Subcutaneous abdominal adipose tissue (tissue), 5 donors: ENCODE results near the gene ALK.

ENCODE experiments used
- H3K27ac ChIP-seq: one replicate; pipeline ENCODE4 v1.7.0; 2013; ENCODE audit warnings: low read depth, mild to moderate bottlenecking, inconsistent platforms, low read length, moderate library complexity
- H3K27me3 ChIP-seq, 5 donors: one replicate each; pipeline ENCODE4 v1.7.0; 2013; ENCODE audit warnings: low read length in 5 of 5, inconsistent platforms in 1 of 5; ENCODE audit not compliant: control insufficient read depth in 5 of 5, insufficient read depth in 4 of 5
- H3K36me3 ChIP-seq, 5 donors: one replicate each; pipeline ENCODE4 v1.7.0; 2013; ENCODE audit warnings: low read length in 5 of 5; ENCODE audit not compliant: control insufficient read depth in 5 of 5, insufficient read depth in 5 of 5
- H3K4me1 ChIP-seq, 5 donors: one replicate each; pipeline ENCODE4 v1.7.0; 2013; ENCODE audit warnings: low read length in 5 of 5, mild to moderate bottlenecking in 3 of 5, moderate library complexity in 1 of 5; ENCODE audit not compliant: control insufficient read depth in 5 of 5, insufficient read depth in 5 of 5
- H3K4me3 ChIP-seq, 5 donors: one replicate each; pipeline ENCODE4 v1.7.0; 2013; ENCODE audit warnings: low read length in 5 of 5, low read depth in 1 of 5
- H3K9ac ChIP-seq, 5 donors: one replicate each; pipeline ENCODE4 v1.7.0; 2013; ENCODE audit warnings: low read length in 5 of 5, mild to moderate bottlenecking in 4 of 5, moderate library complexity in 3 of 5
- H3K9me3 ChIP-seq, 5 donors: one replicate each; pipeline ENCODE4 v1.7.0; 2013; ENCODE audit warnings: low read length in 5 of 5; ENCODE audit not compliant: control insufficient read depth in 5 of 5
- donor health status: healthy.
- donor health status: healthy.
- donor health status: healthy.
- donor health status: healthy.
- donor health status: healthy.

ALK gene

DNA sequence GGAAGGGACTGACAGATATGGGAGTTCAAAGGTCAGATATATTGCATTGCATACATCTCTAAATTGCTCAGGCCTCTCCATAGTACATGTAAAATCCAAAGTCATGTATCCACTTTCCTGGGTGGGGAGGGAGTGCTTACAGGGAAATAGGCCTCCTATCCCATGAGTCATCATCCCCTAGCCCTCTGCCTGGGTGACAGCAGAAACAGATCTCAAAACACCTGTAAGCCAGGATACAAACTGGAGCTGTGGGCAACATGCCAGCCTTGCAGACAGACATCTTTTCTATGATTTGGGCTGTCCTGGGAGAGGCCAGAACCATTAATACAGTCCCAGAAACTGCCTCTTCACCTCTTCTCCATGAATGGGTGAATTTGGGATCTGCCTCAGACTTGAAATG lies 4.8 kb downstream of the ALK start:
- Histone ChIP-seq H3K9me3 (no peaks in the 10 kb centered on the region), H3K27me3 (peaks cover 31 to 40% (median 35%) of the 10 kb centered on the region in 5 donors), H3K36me3 (no peaks in the 10 kb centered on the region), H3K4me3 (no peak overlapping the region), H3K27ac (no peak overlapping the region), H3K9ac (no peak overlapping the region), H3K4me1 (peaks cover 0 to 18% (median 17%) of the 10 kb centered on the region in 5 donors)

DNA sequence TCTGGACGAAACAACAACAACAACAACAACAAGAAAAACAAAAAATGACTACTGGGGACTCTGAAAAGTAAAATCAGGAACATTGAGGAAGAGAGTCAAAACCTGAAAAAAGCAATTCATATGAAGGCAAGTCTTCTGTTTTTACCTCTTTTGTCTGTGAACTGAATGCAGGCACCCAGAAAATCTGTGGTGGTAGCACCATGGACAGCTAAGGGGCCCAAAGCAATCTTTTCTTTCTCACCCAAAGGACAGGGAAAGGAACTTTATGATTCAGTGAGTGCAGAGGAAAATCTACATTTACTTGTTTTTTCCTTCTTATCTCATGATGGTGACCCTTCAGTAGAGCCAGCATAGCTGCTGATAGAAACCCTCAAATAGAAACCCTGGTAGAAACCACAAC lies 10.4 kb downstream of the ALK start:
- Histone ChIP-seq H3K27ac (no peak overlapping the region), H3K4me3 (no peak overlapping the region), H3K9me3 (peaks cover 0 to 4% (median 0%) of the 10 kb centered on the region in 5 donors), H3K9ac (no peak overlapping the region), H3K27me3 (peaks cover 0 to 4% (median 3%) of the 10 kb centered on the region in 5 donors), H3K4me1 (no peaks in the 10 kb centered on the region), H3K36me3 (no peaks in the 10 kb centered on the region)

DNA sequence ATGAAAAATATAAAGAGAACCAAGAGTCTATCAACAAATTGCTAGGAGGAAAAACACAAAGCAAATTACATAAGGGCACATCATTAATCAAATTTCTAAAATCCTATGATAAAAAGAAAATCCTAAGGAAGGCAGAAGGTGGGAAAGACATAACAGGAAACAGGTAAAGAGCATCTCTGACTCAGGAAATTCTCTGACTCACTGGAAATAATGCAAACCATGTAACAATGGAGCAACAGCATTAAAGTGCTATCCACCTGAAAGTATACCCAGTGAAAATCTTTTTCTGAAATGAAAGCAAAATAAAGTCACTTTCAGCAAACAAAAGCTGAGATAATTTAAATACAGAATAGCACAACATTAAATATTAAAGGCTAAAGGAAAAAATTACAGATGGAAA lies 10.9 kb downstream of the ALK start:
- H3K27me3 ChIP-seq = peaks cover 0 to 7% (median 3%) of the 10 kb centered on the region in 5 donors
- peaks cover 0 to 4% (median 0%) of the 10 kb centered on the region in 5 donors for H3K9me3 ChIP-seq
- no peak overlapping the region for H3K4me3 ChIP-seq
- no peaks in the 10 kb centered on the region for H3K36me3 ChIP-seq
- H3K27ac ChIP-seq = no peak overlapping the region
- no peaks in the 10 kb centered on the region for H3K4me1 ChIP-seq
- no peak overlapping the region for H3K9ac ChIP-seq

DNA sequence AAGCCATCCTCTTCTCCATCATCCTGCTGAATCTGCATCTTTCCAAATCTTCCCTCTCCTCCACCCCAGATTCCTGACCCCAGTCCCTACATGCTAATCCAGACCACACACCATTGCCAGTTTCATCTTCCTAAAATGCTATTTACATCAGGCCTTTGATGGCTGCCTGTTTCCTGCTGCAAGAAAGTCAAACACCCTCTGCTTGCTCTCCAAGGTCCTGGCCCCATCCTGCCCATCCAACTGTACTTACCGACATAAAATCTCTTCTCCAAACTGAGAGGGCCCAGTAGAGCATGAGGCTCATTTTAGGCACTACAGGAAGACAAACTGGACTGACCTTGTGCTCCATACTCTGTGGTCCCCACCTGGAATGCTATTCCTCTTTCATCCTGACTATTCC lies 19.0 kb downstream of the ALK start:
- no peaks in the 10 kb centered on the region for H3K4me1 ChIP-seq
- H3K27ac ChIP-seq = no peak overlapping the region
- no peak overlapping the region for H3K9ac ChIP-seq
- H3K36me3 ChIP-seq = no peaks in the 10 kb centered on the region
- H3K27me3 ChIP-seq = peaks cover 2 to 12% (median 3%) of the 10 kb centered on the region in 5 donors
- no peaks in the 10 kb centered on the region for H3K9me3 ChIP-seq
- no peak overlapping the region for H3K4me3 ChIP-seq

DNA sequence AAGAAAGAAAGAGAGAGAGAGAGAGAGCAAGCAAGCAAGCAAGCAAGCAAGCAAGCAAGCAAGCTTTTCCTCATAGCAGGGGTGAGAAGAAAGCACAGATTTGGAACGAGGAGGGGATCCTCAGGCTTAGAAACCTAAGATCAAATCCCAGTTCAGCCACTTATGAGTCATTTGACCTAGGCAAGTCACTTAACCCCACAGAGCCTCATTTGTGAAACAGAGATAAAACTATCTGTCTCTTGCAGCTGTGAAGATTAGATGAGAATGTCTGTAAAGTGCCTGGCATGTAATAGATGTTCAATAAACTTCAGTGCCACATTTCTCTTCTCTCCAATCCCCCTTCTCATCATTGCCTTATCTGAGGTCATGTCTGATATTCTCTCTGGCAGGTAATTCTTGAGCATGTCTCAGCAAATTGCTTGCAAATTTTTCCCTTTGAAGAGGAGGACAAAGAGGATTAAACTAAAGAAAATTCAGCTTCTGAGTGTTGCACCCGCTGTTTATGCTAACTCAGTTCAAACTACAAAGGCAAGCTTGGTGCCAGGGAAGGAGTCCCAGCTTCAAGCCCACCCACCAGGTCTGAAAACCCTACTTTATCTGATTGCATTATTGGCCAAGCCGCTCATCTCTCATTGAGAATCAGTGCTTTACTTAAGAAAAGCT lies 20.3 kb downstream of the ALK start:
- no peaks in the 10 kb centered on the region for H3K9me3 ChIP-seq

DNA sequence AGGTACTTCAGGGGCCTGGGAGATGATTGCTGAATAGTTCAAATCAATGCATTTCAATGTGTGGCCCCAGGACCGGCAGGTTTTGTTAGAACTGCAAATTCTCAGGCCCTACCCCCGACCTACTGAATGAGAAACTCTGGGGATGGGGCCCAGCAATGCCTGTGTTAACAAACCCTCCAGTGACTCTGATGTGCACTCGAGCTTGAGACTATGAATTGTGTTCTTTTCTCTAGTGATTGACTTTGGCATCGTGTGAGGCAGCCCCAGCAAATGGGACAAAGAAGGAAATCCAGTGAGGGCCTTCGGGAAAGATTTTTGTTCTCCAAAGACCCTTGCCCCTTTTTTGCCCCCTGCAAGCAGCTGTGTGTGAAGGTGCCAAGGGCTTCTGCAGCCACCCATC lies 22.4 kb downstream of the ALK start:
- Histone ChIP-seq H3K4me3 (no peak overlapping the region), H3K4me1 (no peaks in the 10 kb centered on the region), H3K9ac (no peak overlapping the region), H3K9me3 (no peaks in the 10 kb centered on the region), H3K27me3 (peaks cover 2 to 8% (median 3%) of the 10 kb centered on the region in 5 donors), H3K27ac (no peak overlapping the region), H3K36me3 (no peaks in the 10 kb centered on the region)

More for the DNA sequence above, 20.3 kb downstream of the ALK start:
- no peak overlapping the region for H3K27ac ChIP-seq
- H3K36me3 ChIP-seq = no peaks in the 10 kb centered on the region
- H3K9ac ChIP-seq = no peak overlapping the region
- no peaks in the 10 kb centered on the region for H3K4me1 ChIP-seq
- peaks cover 2 to 12% (median 3%) of the 10 kb centered on the region in 5 donors for H3K27me3 ChIP-seq
- H3K4me3 ChIP-seq = no peak overlapping the region

DNA sequence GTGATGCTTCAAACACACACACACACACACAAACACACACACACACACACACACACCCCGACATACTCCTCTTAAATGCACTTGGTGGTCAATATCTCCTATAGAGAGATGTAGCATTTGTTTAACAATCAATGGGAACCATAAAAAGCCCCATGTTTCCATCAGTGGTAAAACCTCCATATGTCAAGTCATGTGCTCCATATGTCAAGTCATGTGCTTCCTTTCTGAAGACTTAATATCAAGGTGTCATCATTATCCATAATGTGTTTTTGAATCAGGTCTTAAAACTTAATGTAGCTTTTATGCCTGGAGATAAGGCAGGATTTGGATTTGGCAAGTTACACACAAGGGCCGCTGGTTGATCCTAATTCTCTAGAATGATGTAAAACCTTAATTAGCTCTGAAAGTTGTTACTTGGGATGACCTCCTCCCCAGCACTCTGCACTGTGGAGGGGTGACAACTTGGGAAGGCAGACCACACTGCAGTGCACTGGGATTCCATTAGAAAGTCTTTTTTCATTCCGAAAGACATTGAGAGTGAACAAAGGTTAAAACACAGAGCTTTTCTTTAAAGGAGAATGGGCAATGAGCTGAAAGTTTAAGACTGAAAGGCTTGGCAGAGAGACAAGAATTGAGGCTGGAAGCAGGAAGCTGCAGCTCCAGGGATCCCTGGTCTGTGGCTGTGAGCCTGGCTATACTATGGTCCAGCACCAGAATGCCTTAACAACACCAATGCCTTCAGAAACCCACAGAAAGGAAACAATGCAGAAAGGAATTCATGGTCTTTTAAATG lies 26.4 kb downstream of the ALK start:
- no peaks in the 10 kb centered on the region for H3K36me3 ChIP-seq
- H3K4me3 ChIP-seq = no peak overlapping the region
- H3K27me3 ChIP-seq = peaks cover 0 to 4% (median 0%) of the 10 kb centered on the region in 5 donors
- no peaks in the 10 kb centered on the region for H3K9me3 ChIP-seq
- H3K27ac ChIP-seq = no peak overlapping the region
- no peaks in the 10 kb centered on the region for H3K4me1 ChIP-seq
- H3K9ac ChIP-seq = no peak overlapping the region

DNA sequence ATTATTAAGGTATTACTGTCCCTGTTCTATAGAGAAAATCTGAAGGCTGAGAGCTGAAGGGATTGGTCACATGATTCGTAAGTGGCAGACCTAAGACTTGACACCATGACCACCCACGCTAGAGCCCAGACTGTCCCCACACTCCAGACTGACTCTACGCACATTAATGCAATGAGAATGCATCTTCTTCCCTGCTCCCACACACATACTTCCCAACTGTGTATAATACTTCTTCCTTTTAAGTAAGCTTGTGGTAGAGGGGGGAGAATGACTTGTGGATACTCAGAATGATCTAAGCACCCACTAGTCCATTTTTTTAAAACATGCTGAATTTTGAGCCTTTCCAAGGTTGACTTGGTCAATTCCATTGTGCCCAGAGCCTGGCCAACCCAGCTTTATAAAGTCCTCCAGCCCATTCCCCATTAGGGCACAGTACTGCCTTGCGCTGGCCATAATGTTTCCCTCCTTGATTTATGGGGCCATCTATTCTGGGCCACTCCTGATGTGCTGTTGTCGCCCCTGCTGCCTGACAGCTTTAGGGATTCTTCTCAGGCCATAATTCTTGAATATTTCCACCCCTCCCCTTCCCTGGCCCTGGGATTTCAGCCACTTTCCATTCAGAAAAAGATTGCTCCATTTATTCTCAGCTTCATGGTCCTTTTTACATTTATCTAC lies 28.7 kb downstream of the ALK start:
- Histone ChIP-seq H3K4me1 (no peaks in the 10 kb centered on the region), H3K4me3 (no peak overlapping the region), H3K27ac (no peak overlapping the region), H3K9ac (no peak overlapping the region), H3K27me3 (peaks cover 0 to under 1% (median 0%) of the 10 kb centered on the region in 5 donors), H3K36me3 (no peaks in the 10 kb centered on the region), H3K9me3 (no peaks in the 10 kb centered on the region)

DNA sequence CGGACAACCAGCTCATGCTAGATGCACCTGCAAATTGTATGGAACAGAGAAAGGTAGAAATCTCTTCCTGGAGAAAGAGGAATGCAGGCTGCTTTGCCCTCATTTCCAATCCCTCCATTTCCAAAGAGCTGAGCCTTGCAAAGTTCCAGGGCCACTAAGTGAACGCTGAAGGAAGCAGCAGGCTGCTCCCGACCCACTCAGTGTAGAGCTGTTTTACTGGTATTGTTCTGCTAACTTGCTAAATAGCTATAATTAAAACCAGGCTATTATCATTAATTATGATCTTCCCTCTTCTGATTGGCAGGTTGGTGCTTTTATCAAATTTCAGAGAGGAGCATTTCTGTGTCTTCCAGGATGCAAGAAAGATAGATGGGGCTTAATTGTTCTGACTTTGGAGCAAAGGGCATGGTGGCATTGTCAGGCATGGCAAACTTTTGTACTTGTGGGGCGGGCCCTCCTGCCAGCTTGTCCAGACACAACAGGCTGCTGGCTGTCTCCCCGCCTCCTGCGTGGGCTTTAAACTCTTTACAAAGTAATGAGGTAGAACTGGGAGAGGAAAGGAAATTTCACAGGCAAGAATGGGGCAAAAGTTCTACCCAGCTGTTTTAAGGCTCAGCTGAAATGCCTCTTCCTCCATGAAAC lies 40.2 kb downstream of the ALK start:
- no peak overlapping the region for H3K4me3 ChIP-seq
- no peak overlapping the region for H3K9ac ChIP-seq
- no peak overlapping the region for H3K27ac ChIP-seq
- H3K9me3 ChIP-seq = peaks cover 0 to 6% (median 4%) of the 10 kb centered on the region in 5 donors
- H3K27me3 ChIP-seq = no peaks in the 10 kb centered on the region
- no peaks in the 10 kb centered on the region for H3K4me1 ChIP-seq
- H3K36me3 ChIP-seq = no peaks in the 10 kb centered on the region
